Testis (tissue), 3 donors: ENCODE results near the gene IGBP1. TPM values are rescaled to one million over a fixed set of nuclear protein-coding genes. Genes with fewer than 3 reads are reported as not detected.
"Not testable (repeated sequence)": the region's sequence is repeated elsewhere in the genome, so short reads cannot be mapped to it uniquely, and the experiment has no call there.

Source experiments
- DNase-seq: peaks from one replicate; pipeline ENCODE4 v3.0.0-alpha.2; 2019
- H3K27ac ChIP-seq, 2 donors: fragments of 200-600 bp; sonication (generic); one replicate each; pipeline ENCODE4 v1.5.1; 2019
- H3K27me3 ChIP-seq: fragments of 200-600 bp; sonication (generic); one replicate; pipeline ENCODE4 v1.5.1; 2019
- H3K36me3 ChIP-seq: fragments of 200-600 bp; sonication (generic); one replicate; pipeline ENCODE4 v1.5.1; 2017; ENCODE audit warnings: low read depth; ENCODE audit errors: missing control alignments
- H3K4me1 ChIP-seq: fragments of 200-600 bp; sonication (generic); one replicate; pipeline ENCODE4 v1.5.1; 2019
- H3K4me3 ChIP-seq, 2 donors: fragments of 200-600 bp; sonication (generic); one replicate each; pipeline ENCODE4 v1.5.1; 2017 to 2019
- H3K9me3 ChIP-seq: fragments of 200-600 bp; sonication (generic); one replicate; pipeline ENCODE4 v1.5.1; 2017
- CTCF ChIP-seq, 3 experiments: fragments of 450-650 bp in 2 of 3; fragments of 200-600 bp in 1 of 3; sonication (generic) in 1 of 3; IDR thresholded peaks; one replicate each; pipeline ENCODE4 v1.5.1; 2016 to 2019; ENCODE audit warnings: antibody characterized with exemption in 3 of 3, mild to moderate bottlenecking in 2 of 3, moderate library complexity in 1 of 3
- POLR2A ChIP-seq: fragments of 450-650 bp; IDR thresholded peaks from one replicate; pipeline ENCODE4 v1.6.1; 2017; ENCODE audit warnings: antibody characterized with exemption, mild to moderate bottlenecking, moderate library complexity
- WGBS, 2 donors: methylation state at CpG; one replicate each; pipeline ENCODE4 v1.1.5; 2018; 5-methylcytosine and 5-hydroxymethylcytosine counted together
- intact Hi-C: fragments of 100-400 bp; cut with DNase I; formaldehyde crosslinking; loops from one replicate; pipeline ENCODE4 v1.15.1; 2023; ENCODE audit warnings: low total_unique reads
- polyA plus RNA-seq: library from polyadenylated mRNA; stranded (reverse); fragments of 350-450 nt; fragmentation: Illumina TruSeq; extraction: RNeasy Lipid Tissue Mini Kit (QIAGEN cat#74804); gene quantifications from one replicate; pipeline ENCODE4 v1.2.3, GENCODE V29; 2014; ENCODE audit warnings: low read depth, low replicate concordance; ENCODE audit not compliant: insufficient read depth
- total RNA-seq, 2 donors: library from RNA; depleted of rRNA; stranded (reverse); fragments of >200 nt; gene quantifications; one replicate each; pipeline ENCODE4 v1.2.3, GENCODE V29; 2016

IGBP1 gene
- total and polyA plus RNA-seq, 3 donors from 2014 or later: 35.4 to 41.2 (median 40.6) TPM

DNA sequence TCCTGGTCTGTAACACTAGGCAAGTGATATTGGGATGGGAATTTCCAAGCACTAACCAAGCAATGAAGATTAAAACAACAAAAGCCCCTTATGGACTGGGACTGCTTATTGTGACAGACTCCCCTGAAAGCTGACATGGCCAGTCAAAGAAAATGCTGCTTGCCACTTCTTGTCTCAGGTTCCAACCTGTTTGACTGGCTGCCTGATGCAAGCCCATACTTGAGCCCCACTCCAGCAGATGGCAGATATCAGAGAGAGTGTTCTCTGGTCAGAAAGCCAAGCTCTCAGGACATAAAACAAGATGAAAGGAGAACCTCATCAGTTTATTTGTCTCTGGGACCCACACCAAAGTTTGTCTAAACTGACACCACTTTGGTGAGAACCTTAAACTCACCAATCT, 15.5 kb upstream of the IGBP1 start:
- Histone ChIP-seq H3K27me3 (no peaks in the 10 kb centered on the region), H3K4me3 (no peak overlapping the region), H3K36me3 (no peaks in the 10 kb centered on the region), H3K9me3 (no peaks in the 10 kb centered on the region), H3K4me1 (no peaks in the 10 kb centered on the region), H3K27ac (no peak overlapping the region)
- no peak for DNase-seq
- TF ChIP-seq CTCF (IDR thresholded peaks at IDR 0.05): no peak
- TF ChIP-seq POLR2A: no peak
- intact Hi-C loops: no loop called here

DNA sequence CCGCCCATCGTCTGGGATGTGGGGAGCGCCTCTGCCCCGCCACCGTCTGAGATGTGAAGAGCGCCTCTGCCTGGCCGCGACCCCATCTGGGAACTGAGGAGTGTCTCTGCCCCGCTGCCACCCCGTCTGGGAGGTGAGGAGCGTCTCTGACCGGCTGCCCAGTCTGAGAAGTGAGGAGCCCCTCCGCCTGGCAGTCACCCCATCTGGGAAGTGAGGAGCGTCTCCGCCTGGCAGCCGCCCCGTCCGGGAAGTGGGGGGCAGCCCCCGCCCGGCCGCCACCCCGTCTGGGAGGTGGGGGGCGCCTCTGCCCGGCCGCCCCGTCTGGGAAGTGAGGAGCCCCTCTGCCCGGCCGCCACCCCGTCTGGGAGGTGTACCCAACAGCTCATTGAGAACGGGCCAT, 10.2 kb upstream of the IGBP1 start:
- DNase-seq, H3K4me1 ChIP-seq, H3K9me3 ChIP-seq, H3K27me3 ChIP-seq, intact Hi-C loops, H3K36me3 ChIP-seq, H3K4me3 ChIP-seq, H3K27ac ChIP-seq: not testable (repeated sequence)
- 47% methylated on average over 5 of the region's 30 CpGs; no CpG with 5 or more reads in 1 of the 2 donors for WGBS, 2 donors

GRCh38 chrX:70124678-70125077, 8.6 kb upstream of the IGBP1 start:
- TF ChIP-seq CTCF (IDR thresholded peaks at IDR 0.05) (no peak), POLR2A (no peak)
- H3K27ac ChIP-seq: no peak overlapping the region
- WGBS, 2 donors: 95% methylated on average over 2 of the region's 2 CpGs
- no peaks in the 10 kb centered on the region for H3K9me3 ChIP-seq
- H3K36me3 ChIP-seq: no peaks in the 10 kb centered on the region
- H3K27me3 ChIP-seq: no peaks in the 10 kb centered on the region
- H3K4me1 ChIP-seq: no peaks in the 10 kb centered on the region
- intact Hi-C loops: no loop called here
- H3K4me3 ChIP-seq: no peak overlapping the region
- DNase-seq: no peak

GRCh38 chrX:70128071-70128470, 5.2 kb upstream of the IGBP1 start:
- no peak overlapping the region for H3K27ac ChIP-seq
- no peaks in the 10 kb centered on the region for H3K4me1 ChIP-seq
- no peak overlapping the region for H3K4me3 ChIP-seq
- no peaks in the 10 kb centered on the region for H3K9me3 ChIP-seq
- WGBS, 2 donors: 76% methylated on average over 7 of the region's 9 CpGs; no CpG with 5 or more reads in 1 of the 2 donors
- DNase-seq: no peak
- no peaks in the 10 kb centered on the region for H3K36me3 ChIP-seq
- intact Hi-C loops: no loop called here
- TF ChIP-seq POLR2A (no peak), CTCF (IDR thresholded peaks at IDR 0.05) (no peak)
- H3K27me3 ChIP-seq: no peaks in the 10 kb centered on the region

GRCh38 chrX:70129816-70130215, 3.4 kb upstream of the IGBP1 start:
- intact Hi-C loops: no loop called here
- no peak overlapping the region for H3K4me3 ChIP-seq
- no peaks in the 10 kb centered on the region for H3K27me3 ChIP-seq
- H3K36me3 ChIP-seq: no peaks in the 10 kb centered on the region
- DNase-seq: no peak
- H3K4me1 ChIP-seq: no peaks in the 10 kb centered on the region
- no peaks in the 10 kb centered on the region for H3K9me3 ChIP-seq
- TF ChIP-seq POLR2A: no peak
- TF ChIP-seq CTCF (IDR thresholded peaks at IDR 0.05): no peak
- WGBS, 2 donors: 55 to 75% methylated on average over 1 of the region's 1 CpG
- H3K27ac ChIP-seq: no peak overlapping the region
